A673 (cell line): ENCODE measurements around the gene RUFY2. TPM values are rescaled to one million over a fixed set of nuclear protein-coding genes. Genes with fewer than 3 reads are reported as not detected.
A peak's percentile ranks its signal among the peaks of the same experiment; 100 is the strongest.

Experiments
- BruUV-seq: library from RNA; stranded (reverse); fragments of 400-500 nt; replicated peaks from 2 replicates; lab custom pipeline; 2021; lab: Mats Ljungman, UMichigan
- CTCF ChIA-PET: fragments of 300-600 bp; sonication (Branson Sonifier 250); formaldehyde crosslinking; loops from one replicate; lab custom pipeline; 2022; ENCODE audit warnings: antibody characterized with exemption; lab: Charles Lee
- POLR2A ChIA-PET: fragments of 300-600 bp; sonication (Branson Sonifier 250); formaldehyde crosslinking; loops from one replicate; lab custom pipeline; 2022; ENCODE audit warnings: antibody characterized with exemption; ENCODE audit not compliant: low non-redundant PET; lab: Charles Lee
- DNase-seq: peaks from one replicate; pipeline ENCODE4 v3.0.0-alpha.2; 2015; ENCODE audit warnings: low spot score
- H3K27ac ChIP-seq: fragments of 200-600 bp; sonication (generic); 2 replicates; pipeline ENCODE4 v1.5.1; 2016; ENCODE audit warnings: mixed run types, low read depth, mild to moderate bottlenecking, mixed read lengths, antibody characterized with exemption, low read length; ENCODE audit not compliant: poor library complexity, severe bottlenecking
- H3K27me3 ChIP-seq: fragments of 200-600 bp; sonication (generic); replicated peaks from 2 replicates; pipeline ENCODE4 v1.6.1; 2017; ENCODE audit warnings: mixed run types, low read depth, mild to moderate bottlenecking, mixed read lengths, antibody characterized with exemption, low read length; ENCODE audit not compliant: insufficient read depth, poor library complexity
- H3K36me3 ChIP-seq: fragments of 200-600 bp; sonication (generic); 2 replicates; pipeline ENCODE4 v1.6.1; 2016; ENCODE audit warnings: mixed run types, mild to moderate bottlenecking, mixed read lengths, antibody characterized with exemption, low read length; ENCODE audit not compliant: insufficient read depth, poor library complexity, severe bottlenecking
- H3K4me1 ChIP-seq: fragments of 200-600 bp; sonication (generic); 2 replicates; pipeline ENCODE4 v1.6.1; 2017; ENCODE audit warnings: mixed run types, mild to moderate bottlenecking, mixed read lengths, antibody characterized with exemption, low read length; ENCODE audit not compliant: insufficient read depth, poor library complexity, severe bottlenecking
- H3K4me3 ChIP-seq: fragments of 200-600 bp; sonication (generic); 2 replicates; pipeline ENCODE4 v1.5.1; 2016; ENCODE audit warnings: low read depth, mixed run types, mild to moderate bottlenecking, mixed read lengths, low read length; ENCODE audit not compliant: poor library complexity, severe bottlenecking
- H3K9me3 ChIP-seq: fragments of 200-600 bp; sonication (generic); 2 replicates; pipeline ENCODE4 v1.6.1; 2016; ENCODE audit warnings: mixed run types, low read depth, mild to moderate bottlenecking, mixed read lengths, antibody characterized with exemption, low read length; ENCODE audit not compliant: poor library complexity, severe bottlenecking
- CTCF ChIP-seq: fragments of 300-800, 200-600 bp; sonication (generic); conservative IDR thresholded peaks from 2 replicates; pipeline ENCODE4 v1.5.1; 2017; ENCODE audit warnings: low read depth, mild to moderate bottlenecking, antibody characterized with exemption, low read length, moderate library complexity, mixed read lengths
- EZH2 ChIP-seq: fragments of 200-600 bp; sonication (generic); IDR thresholded peaks from 2 replicates; pipeline ENCODE4 v1.6.1; 2017; ENCODE audit warnings: borderline replicate concordance, low read depth, mild to moderate bottlenecking, mixed read lengths, antibody characterized with exemption, low read length; ENCODE audit not compliant: poor library complexity, severe bottlenecking
- intact Hi-C: fragments of 100-400 bp; cut with micrococcal nuclease; formaldehyde crosslinking; loops from one replicate; pipeline ENCODE4 v1.10.0; 2022; ENCODE audit not compliant: unreplicated experiment
- total RNA-seq: library from RNA; stranded (reverse); gene quantifications from 2 replicates; pipeline ENCODE4 v1.2.3, GENCODE V29; 2021

Gene RUFY2
- total RNA-seq, 1 experiment from 2014 or later = 25.8 TPM

- BruUV-seq = no TSS peak
- Histone ChIP-seq H3K4me3 (no peak overlapping the region), H3K27me3 (no peaks in the 10 kb centered on the region), H3K4me1 (peaks cover 5% of the 10 kb centered on the region), H3K27ac (no peak overlapping the region), H3K36me3 (no peaks in the 10 kb centered on the region), H3K9me3 (no peaks in the 10 kb centered on the region)
- intact Hi-C loops = loop anchor here (1.0 to 5.0 kb wide), 3 partner anchors 89 to 445 kb away; no protein-coding TSS in a partner anchor
- peak; percentile 78 for DNase-seq
- CTCF ChIA-PET = interaction anchor here (0.6 to 3.0 kb wide), 4 partner anchors 88 to 447 kb away, joined by 3 to 19 read pairs (median 4); no protein-coding TSS in a partner anchor
- peak; percentile 69 for TF ChIP-seq CTCF
- TF ChIP-seq EZH2 = no peak
- POLR2A ChIA-PET = interaction anchor here (0.6 kb wide), 1 partner anchor 61 kb away, joined by 12 read pairs; no protein-coding TSS in a partner anchor
Observed at GRCh38 chr10:68301790-68302502, 105.1 kb downstream of the RUFY2 start.

- intact Hi-C loops = loop anchor here (5.0 kb wide), 2 partner anchors 219 to 444 kb away; no protein-coding TSS in a partner anchor
- BruUV-seq = no TSS peak
- Histone ChIP-seq H3K4me3 (no peak overlapping the region), H3K9me3 (no peaks in the 10 kb centered on the region), H3K4me1 (peaks cover 5% of the 10 kb centered on the region), H3K27me3 (no peaks in the 10 kb centered on the region), H3K27ac (no peak overlapping the region), H3K36me3 (no peaks in the 10 kb centered on the region)
- POLR2A ChIA-PET = no interaction called here
- no peak for DNase-seq
- no peak for TF ChIP-seq CTCF
- TF ChIP-seq EZH2 = no peak
- CTCF ChIA-PET = interaction anchor here (0.7 to 3.0 kb wide), 2 partner anchors 88 to 446 kb away, joined by 4 to 19 read pairs; no protein-coding TSS in a partner anchor
Observed at GRCh38 chr10:68301301-68301700, 105.8 kb downstream of the RUFY2 start.

- Histone ChIP-seq H3K36me3 (no peaks in the 10 kb centered on the region), H3K4me1 (peaks cover 5% of the 10 kb centered on the region), H3K4me3 (no peak overlapping the region), H3K27me3 (no peaks in the 10 kb centered on the region), H3K9me3 (no peaks in the 10 kb centered on the region), H3K27ac (peak overlapping the region; percentile 69)
- intact Hi-C loops = loop anchor here (5.0 kb wide), 1 partner anchor 65 kb away; the partner anchor contains the start of gene ATOH7
- peak; percentile 73 for DNase-seq
- ChIA-PET CTCF (no interaction called here), POLR2A (no interaction called here)
- BruUV-seq = no TSS peak
- TF ChIP-seq EZH2 = no peak
- no peak for TF ChIP-seq CTCF
Observed at GRCh38 chr10:68296843-68297663, 110.0 kb downstream of the RUFY2 start.
